ENCODE data around the gene DCAF4.

Gene DCAF4

DNA sequence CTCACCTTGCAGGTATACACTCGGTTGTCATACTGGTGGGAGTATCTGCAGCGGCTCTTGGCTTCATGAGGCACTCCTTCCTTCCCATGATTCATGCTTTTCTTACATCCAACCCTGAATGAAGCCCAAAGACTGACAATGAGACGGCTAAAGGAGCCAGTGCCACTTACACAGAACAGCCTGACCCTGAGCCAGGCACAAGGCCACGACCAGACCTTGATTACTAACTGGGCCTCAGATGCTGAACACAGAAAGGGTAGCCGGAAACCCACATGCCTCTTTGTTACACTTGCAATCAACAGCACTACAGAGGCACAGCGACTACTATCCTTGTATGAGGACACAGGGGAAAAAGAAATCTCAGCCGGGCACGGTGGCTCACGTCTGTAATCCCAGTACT is 52.6 kb downstream of the DCAF4 start:
- TF ChIP-seq, protein P1, sequence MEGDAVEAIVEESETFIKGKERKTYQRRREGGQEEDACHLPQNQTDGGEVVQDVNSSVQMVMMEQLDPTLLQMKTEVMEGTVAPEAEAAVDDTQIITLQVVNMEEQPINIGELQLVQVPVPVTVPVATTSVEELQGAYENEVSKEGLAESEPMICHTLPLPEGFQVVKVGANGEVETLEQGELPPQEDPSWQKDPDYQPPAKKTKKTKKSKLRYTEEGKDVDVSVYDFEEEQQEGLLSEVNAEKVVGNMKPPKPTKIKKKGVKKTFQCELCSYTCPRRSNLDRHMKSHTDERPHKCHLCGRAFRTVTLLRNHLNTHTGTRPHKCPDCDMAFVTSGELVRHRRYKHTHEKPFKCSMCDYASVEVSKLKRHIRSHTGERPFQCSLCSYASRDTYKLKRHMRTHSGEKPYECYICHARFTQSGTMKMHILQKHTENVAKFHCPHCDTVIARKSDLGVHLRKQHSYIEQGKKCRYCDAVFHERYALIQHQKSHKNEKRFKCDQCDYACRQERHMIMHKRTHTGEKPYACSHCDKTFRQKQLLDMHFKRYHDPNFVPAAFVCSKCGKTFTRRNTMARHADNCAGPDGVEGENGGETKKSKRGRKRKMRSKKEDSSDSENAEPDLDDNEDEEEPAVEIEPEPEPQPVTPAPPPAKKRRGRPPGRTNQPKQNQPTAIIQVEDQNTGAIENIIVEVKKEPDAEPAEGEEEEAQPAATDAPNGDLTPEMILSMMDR (IDR thresholded peaks at IDR 0.05; ENCODE audit: insufficient read depth, low read depth, low read length, missing control alignments): no peak
- DNase-seq (ENCODE audit: low read depth): no peak
- no peak overlapping the region for H3K4me3 ChIP-seq (ENCODE audit: low read length)

DNA sequence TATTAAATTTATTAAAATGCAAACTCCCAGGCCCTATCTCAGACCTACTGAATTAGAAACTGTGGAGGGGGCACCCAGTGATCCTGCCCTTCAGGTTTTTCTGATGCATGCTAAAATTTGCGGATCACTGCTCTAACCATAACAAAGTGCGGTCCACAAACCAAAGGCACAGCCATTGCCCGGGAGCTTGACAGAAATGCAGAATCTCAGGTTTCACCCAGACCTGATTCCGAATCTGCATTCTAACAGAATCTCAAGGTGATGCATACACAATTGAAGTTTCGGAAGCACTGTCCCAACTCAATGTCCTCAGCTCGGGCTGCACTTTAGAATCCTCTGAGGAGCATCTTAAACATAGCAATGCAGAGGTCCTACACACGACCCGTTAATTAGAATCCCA is 54.6 kb downstream of the DCAF4 start:
- no peak for DNase-seq (ENCODE audit: low read depth)
- TF ChIP-seq, protein P1 (IDR thresholded peaks at IDR 0.05; ENCODE audit: insufficient read depth, low read depth, low read length, missing control alignments): no peak
- H3K4me3 ChIP-seq (ENCODE audit: low read length): no peak overlapping the region

DNA sequence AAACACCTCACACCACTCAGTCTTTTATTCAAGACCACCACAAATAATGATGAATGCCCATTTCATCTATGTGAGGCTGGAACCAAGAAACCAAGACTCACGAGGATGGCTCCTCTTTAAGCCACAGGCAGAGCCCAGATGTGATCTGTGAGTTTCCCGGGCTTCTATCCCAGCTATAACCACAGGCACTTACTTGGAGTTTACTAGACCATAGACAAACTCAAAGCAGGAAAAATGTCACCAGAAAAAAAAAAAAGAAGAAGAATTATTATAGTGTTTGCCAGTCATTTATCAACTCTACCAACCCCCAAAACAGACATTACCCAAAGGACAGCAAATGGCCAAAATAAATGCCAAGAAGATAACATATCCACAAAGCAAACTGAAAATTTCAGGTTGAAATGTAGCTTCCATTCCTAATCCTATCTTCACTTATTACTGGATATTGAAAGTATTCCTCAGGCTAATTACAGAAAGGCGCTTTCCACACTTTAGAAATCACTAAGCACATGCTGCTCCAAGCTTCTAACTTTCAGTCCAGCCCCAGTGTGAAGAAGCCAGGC is 56.0 kb downstream of the DCAF4 start:
- H3K4me3 ChIP-seq (ENCODE audit: low read length): no peak overlapping the region
- no peak for DNase-seq (ENCODE audit: low read depth)
- TF ChIP-seq, protein P1 (IDR thresholded peaks at IDR 0.05; ENCODE audit: insufficient read depth, low read depth, low read length, missing control alignments): no peak

DNA sequence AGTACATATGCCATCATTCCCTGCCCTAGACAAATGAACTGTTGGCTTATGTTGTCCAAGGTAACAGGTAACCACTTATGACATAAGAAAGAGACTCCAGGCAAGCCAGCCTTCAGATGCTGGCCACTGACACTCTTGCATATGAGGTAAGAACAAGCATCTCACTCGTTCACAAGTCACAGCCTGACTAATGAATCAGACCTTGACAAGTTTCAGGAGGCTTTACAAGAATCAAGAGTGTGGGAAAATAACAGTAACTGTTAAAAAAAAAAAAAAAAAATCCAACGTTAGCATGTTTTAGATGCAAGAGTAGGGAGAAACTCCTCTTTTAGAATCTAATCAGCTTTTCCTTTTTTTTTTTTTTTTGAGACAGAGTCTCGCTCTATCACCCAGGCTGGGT is 60.0 kb downstream of the DCAF4 start:
- TF ChIP-seq, protein P1 (IDR thresholded peaks at IDR 0.05; ENCODE audit: insufficient read depth, low read depth, low read length, missing control alignments): no peak
- H3K4me3 ChIP-seq (ENCODE audit: low read length): no peak overlapping the region

DNA sequence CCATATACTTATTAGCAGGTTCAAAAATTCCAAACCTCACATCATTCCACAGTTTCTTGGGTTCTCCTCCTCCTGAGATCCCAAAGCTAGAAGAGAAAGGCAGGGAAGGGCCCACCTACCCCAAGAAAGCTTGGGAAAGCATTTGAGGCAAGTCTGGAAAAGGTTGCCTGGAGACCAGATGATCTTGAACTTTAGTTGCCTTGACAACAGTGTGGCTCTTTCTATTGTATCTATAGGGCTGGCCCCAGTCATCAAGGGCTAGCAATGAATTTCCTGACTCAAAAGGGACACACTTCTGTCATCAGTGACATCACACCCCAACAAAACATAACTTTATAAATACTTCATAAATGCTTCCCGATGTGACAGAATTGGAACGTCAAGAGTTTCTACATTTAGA is 60.6 kb downstream of the DCAF4 start:
- TF ChIP-seq, protein P1 (IDR thresholded peaks at IDR 0.05; ENCODE audit: insufficient read depth, low read depth, low read length, missing control alignments): no peak
- DNase-seq (ENCODE audit: low read depth): no peak
- H3K4me3 ChIP-seq (ENCODE audit: low read length): no peak overlapping the region

More for the DNA sequence above, 60.0 kb downstream of the DCAF4 start:
- DNase-seq (ENCODE audit: low read depth): peak; percentile 82

DNA sequence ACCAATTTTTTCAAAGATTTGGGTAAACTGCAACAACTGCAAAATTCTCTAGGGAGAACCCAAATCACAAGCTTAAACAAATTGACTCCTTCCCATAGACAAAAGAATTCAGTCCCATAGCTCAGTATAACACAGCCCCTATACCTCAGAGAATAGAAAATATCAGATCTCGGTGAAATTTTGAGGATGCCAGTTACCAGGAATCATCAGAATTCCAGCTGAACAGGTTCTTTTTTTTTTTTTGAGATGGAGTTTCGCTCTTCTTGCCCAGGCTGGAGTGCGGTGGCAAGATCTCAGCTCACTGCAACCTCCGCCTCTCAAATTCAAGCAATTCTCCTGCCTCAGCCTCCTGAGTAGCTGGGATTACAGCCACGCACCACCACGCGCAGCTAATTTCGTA is 63.9 kb downstream of the DCAF4 start:
- TF ChIP-seq, protein P1 (IDR thresholded peaks at IDR 0.05; ENCODE audit: insufficient read depth, low read depth, low read length, missing control alignments): no peak
- DNase-seq (ENCODE audit: low read depth): no peak
- H3K4me3 ChIP-seq (ENCODE audit: low read length): no peak overlapping the region

DNA sequence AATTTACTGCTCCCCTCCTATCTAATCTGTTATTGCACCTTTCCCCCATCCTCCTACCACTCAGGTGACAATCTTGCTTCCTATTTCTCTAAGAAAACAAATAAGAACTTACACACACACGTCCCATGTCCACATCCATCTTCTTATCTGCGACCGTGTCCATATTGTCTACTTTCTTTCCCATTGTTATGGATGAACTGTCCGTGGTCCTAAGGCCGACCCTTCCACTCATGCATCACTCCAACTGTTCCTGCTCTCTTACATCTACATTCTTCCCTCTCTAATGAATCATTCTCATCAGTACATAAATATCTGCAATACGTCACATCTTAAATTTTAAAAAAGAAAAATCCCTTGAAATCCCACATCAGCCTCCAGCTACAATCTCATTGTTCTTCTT is 70.7 kb downstream of the DCAF4 start:
- DNase-seq (ENCODE audit: low read depth): no peak
- no peak overlapping the region for H3K4me3 ChIP-seq (ENCODE audit: low read length)
- TF ChIP-seq, protein P1 (IDR thresholded peaks at IDR 0.05; ENCODE audit: insufficient read depth, low read depth, low read length, missing control alignments): no peak

Data from epithelial cell of esophagus (primary cell).